COR-L47 (cell line): ENCODE measurements around the gene GJD4.

Experiments used
- DNase-seq: peaks from one replicate; lab custom pipeline; 2025; lab: John Stamatoyannopoulos, UW

GJD4 gene, protein sequence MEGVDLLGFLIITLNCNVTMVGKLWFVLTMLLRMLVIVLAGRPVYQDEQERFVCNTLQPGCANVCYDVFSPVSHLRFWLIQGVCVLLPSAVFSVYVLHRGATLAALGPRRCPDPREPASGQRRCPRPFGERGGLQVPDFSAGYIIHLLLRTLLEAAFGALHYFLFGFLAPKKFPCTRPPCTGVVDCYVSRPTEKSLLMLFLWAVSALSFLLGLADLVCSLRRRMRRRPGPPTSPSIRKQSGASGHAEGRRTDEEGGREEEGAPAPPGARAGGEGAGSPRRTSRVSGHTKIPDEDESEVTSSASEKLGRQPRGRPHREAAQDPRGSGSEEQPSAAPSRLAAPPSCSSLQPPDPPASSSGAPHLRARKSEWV

DNA sequence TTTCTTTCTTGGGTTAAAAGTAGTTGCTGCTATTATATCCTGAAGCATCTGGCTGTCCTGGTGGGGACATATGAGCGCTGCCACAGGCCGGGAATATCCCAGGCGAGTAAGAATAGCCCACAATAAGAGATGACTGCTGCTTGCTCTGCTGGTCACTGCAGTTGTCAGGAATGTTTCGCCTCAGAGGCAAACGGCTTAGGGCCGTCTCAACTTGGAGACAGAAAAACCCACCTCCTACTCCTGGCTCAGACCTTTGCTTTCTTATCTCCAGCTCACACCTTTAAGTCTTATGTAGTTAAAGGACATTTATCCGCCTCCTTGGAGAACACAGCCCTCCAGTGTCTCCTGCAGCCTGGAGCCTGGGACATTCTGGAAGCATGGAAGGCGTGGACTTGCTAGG, at the start of gene GJD4:
Gene GJD4 (plus strand): TSS at position 151 of the 400 bp plus-strand sequence. CDS start 227 bp downstream, at position 378.
- no peak for DNase-seq

DNA sequence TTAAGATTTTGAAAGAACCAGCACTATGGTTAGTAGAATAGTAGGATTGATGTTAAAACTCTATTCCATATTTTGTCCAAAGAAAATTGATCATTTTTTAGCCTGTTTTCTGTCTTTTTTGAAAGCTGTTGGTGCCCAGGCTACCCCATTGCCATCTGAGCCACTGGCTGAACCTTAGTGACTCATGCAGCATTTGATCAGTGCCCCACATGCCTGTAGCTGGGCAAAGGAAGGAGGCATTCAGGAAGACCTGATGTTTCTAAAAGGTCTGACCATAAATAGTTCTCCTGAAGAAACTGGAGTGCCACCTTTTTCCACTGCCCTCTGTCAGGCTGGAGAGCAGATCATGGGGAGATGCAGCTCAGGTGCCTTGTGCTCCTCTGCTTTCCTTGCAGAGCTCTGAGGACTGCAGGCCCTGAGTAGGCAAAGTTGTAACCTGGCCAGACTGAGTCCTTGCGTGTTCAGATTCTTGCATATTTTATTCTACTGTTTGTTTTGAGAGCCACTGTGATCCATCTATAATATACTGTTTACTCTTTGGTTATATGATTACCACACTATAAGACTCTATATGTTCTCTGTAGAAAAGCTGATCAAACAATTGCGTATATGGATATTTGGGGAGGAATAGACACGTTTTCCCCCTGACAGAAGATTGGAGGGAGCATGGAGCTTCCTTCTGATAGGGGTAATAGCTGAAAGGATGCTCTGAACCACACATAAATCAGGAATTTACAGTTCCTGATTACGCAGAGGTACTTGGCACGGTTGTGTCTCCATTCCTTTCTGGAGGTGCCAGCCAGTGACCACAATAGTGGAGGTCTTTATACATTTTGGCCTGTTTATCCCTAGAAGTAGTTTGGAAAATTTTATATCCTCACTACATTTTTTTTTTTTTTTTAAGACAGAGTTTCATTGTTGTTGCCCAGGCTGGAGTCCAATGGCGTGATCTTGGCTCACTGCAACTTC, 48.9 kb upstream of the GJD4 start:
- no peak for DNase-seq

DNA sequence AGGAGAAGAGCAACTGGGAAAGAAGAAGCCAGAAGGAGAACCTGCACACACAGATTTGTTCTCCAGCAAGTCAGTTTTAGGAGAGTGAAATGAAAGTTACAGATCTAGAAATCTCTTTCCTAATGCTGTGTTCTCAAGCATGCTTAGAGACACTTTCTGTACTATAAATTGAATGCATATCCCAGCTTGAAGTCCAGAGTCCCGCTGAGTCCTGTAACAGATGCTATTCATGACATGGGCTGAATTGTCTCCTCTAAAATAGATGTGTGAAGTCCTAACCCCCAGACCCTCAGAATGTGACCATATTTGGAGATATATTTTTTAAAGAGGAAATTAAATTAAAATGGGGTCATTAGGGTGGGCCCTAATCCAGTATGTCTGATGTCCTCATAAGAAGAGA, 46.9 kb upstream of the GJD4 start:
- no peak for DNase-seq

DNA sequence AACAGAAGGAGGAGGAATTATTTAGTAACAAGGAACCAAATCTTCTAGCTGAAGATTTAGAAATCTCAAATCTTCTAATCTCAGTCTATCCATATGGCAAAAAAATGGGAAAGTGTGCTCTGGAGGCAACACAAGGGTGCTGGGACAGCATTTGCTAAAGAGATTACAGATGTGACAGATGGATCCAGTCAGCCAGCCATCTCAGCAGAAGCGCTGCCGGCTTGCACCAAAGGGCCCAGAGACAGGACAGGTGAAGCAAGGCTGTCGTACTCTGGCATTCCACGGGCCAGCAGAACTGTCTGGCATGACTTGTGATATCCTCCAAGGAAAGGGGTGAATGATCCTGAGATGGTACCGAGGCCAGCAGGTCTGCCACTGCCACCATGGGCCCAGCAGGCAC, 45.7 kb upstream of the GJD4 start:
- DNase-seq: no peak

DNA sequence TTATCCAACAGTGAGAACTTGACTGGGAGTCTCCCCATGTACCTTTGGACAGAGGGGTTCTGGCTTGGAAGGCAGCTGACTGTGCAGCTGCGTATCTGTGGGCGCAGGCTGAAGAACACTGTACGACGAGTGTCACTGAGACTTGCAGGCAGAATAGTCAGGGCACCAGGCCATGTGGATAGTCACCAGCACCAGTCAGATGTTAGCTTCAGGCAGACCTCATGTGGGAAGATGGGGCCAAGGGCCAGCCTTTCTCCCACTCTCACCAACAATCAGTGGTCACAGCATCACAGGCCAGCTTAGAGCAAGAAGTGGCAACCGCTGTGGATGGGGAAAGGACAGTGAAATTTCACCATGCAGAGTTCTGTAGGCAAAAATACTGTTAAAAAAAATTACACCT, 43.4 kb upstream of the GJD4 start:
- DNase-seq: no peak

DNA sequence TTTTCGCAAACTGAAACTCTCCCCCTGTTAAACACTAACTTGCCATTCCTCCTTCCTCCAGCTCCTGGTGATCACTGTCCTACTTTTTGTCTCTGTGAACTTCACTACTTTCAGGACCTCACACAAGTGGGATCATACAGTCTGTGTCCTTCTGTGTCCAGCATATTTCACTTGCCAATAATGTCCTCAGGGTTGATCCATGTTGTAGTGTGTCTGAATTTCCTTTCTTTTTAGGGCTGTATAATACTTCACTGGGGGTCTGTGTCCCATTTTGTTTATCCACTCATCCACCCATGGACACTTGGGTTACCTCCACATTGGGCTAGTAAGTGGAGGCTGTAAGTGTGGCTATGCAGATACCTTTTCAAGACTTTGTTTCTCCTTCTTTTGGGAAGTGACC, 42.7 kb upstream of the GJD4 start:
- no peak for DNase-seq

DNA sequence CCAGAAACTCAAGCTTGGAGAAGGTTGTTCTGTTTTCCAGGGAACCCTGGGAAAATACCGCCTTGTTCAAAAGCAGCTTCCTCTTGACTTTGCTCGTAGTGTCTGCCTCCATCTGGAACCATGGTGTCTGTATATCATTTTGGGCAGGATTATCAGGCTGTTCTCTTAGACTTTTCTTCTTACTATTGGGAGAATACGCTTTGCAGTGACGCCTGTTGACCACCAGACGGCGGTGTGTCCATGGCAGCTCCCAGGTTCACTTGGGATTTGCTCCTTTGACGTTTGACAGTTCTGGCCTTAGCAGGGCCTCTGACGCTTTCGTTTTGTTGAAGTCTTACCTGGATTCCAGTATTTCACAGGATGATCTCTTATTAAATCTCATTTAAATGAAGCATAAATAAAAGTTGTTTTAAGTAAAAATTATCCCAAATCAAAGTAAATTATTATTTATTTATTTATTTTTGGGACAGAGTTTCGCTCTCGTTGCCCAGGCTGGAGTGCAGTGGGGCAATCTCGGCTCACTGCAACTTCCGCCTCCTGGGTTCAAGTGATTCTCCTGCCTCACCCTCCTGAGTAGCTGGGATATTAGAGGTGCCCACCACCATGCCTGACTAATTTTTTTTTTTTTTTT, 41.8 kb upstream of the GJD4 start:
- no peak for DNase-seq

DNA sequence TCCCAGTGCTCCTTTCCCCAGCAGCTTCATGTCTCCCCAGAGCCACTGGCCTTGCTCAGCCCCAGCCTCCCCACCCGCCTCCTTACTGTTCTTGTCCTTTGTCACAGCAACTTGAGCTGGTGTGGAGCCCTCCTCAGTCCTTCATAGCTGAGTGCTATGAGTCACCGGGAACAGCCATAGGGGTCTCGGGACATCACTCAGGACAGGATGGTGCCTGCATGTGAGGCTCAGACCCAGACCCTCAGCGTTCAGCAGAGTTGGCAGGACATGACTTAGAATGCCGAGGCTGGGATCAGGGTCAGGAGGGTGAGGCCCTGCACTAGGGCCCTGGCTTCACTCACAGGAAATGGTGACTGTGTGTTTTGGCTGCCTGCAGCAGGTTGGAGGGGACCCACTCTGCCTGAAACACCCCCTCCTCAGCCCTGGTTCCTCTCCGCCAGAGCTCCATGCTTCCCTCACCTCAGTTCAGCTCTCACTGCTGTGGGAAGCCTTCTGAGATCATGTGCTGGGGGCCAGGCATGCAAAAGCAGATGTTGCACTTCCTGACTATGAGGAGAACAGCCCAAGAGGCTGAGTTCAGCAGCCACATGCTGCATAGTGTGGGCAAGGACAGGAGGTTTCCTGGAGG, 40.7 kb upstream of the GJD4 start:
- DNase-seq: no peak

DNA sequence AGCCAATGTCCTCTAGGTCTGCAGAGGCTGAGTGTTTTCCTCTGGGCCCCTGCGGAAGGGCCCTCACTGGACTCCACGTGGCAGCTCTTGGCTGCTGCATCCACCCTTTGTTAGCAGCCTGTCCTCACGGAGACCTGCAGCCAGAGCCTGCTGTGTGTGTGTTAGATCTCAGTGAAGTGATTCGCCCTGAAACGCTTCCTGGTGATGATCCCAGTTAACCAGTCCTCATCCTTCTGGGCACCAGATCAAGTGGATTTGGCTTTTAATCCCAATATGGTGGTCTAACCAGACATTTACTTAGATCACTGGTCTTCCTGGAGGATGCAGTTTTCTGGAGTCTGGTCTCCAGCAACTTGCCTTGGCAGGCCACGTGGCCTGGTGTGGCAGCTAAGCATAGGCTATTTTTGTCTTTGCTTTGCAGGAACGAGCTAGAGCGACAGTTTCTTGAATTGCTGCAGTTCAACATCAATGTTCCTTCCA, 39.5 kb upstream of the GJD4 start:
- no peak for DNase-seq

DNA sequence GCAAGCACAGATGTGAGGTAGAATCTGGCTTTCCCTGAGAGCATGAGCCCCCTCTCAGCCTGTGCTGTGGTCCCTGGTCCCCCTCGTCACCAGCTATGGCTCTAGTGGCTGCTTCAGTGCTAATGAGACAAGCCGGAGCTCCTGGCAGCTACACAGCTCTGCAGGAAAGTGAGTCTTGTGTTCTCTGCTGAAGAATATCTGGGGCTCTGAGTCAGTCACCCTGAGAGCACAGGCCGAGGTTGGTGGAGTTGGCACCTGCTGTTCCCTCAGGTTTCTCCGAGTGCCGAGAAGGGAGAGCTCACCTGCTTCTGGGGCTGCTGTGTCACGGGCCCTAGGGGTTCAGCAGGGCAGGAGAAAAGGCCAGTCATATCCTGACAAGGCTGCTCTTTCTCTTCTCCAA, 37.2 kb upstream of the GJD4 start:
- DNase-seq: no peak

DNA sequence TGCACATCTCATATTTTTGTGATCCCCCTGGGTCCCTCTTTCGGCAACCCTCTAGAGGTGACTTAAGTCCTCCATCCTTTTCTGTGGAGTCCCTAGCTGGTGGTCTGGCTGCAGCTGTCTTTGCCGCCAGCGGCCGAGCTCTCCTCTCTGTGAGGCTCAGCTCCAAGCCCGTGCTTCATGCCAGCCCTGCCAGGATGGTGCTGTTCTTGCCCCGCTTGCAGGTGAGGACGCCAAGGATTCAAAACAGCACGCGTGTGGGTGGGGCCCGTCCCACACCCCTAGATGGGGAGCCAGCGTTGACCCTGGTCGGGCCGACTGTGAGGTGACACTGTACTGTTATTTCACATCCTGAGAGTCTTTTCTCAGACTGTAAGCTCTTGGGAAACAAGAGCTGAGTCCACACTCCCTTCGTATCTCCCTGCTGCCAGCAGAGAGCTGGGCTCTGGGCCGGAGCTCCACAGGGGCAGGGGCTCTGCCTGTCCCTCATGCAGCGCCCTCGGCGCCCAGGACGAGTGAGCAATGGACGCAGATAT, 36.6 kb upstream of the GJD4 start:
- no peak for DNase-seq

DNA sequence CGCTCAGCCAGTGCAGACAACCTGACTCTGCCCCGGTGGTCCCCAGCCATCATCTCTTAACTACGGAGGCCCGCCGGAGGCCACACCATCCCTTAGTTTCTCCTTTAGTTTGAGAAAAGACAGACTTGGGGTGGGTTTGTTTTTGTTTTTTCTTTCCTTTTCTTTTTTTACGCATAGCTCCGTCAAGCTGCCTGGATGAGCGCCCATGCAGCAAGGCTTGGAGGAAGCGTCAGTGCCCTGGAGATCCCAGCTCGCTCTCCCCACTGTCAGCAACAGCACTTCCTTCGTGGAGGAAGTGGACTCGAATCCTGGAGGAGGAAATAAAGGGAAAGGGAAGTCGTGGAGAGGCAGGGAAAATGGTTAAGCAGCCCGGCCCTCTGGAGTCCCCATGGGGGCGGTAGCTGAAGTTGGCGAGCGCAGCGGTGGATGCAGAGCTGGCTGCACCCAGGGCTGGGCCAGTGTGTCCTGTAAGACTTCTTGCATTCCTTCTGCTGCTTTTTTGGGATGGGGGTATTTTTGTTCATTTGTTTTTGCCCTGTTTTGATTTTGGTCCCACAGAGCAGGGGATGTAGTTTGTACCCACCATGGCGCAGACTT, 35.9 kb upstream of the GJD4 start:
- no peak for DNase-seq

DNA sequence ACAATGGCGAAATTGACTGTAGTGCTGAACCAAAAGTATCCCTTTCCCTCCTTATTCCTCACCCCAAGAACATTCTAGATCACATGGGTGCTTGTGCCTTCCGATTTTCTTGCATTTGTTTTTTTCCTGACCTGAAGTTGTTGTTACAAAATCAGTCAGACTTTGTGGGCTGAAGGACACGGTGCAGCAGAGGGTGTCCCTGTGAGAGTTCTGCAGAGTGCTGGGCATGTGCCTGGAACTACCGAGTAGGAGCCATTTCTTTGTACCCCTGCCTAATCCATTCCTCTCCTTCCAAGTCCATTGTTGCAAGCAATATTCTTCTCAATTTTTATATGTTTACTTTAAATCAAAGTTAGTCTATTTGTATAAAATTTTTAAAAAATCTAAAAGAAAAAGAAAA, 35.3 kb upstream of the GJD4 start:
- no peak for DNase-seq

DNA sequence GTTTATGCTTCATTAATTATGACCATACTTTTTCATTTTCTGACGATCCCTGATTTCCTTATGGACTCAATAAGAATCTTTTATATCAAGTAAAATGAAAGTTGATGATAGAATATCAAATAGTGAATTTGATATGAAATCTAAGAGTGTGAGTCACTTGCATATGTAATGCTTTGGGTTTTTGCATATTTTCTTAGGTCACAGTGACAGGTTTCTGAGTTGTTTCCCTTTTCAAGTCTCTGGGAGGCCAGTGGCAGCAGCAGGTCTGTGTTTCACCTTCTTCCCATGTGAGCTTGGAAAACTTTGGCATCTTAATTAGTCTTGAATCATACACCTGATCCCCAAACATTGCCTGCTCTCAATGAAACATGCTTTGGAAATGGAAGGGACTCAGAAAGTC, 34.7 kb upstream of the GJD4 start:
- DNase-seq: no peak

DNA sequence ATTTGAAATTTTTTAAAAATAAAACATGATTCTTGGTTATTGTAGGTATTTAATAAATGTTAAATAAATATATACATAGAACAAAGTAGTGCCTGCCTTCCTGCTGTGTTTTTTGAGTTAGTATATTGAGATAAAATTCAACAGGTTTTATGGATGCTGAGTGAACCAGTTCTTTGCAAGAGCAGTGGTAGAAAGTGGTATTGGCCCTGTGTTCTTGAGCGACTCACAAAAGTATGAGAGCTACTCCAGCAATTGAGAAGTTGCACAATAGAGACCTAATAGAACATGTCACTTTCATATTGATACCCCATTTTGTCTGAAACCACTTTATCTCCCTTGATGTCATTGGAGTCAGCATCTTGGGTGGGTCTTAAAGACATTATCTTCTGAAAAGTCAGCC, 32.6 kb upstream of the GJD4 start:
- no peak for DNase-seq

DNA sequence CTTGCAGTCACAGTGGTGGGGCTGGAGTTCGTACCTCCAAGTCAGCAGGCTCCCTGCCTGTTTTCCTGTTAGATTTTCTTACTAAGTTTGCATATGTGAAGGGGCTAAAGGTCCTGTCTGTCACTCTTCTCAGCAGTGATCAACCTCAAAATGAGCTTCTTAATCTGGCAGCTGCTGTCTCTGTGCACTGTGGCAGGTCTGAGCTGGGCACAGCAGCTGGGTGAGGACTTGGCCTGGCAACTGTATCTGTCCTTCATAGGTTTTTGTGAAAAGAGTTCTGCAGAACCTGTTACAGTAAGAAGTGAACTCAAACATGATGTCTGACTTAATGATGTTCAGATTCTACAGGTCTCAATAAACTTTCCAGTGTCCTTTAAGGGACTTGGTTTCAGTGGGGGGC, 31.3 kb upstream of the GJD4 start:
- no peak for DNase-seq

DNA sequence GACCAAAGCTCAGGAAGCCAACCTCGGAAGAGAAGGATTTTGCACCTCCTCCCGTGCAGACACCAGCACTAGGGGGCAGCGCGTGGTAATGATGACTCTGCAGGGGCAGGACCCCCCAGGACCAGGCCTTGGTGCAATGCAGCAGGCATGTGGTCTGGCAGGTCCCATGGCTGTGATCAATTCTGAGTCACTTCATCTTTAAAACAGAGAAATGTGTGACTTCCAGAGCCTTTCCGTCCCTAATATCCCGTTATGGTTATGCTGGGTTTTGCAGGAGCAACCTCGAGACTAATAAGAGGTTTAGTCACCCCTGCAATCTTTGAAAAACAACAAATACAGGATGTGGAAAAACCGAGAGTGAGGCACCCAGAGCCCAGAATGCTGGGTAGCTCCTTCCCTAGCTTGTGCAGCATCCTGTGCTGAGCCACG, 30.2 kb upstream of the GJD4 start:
- DNase-seq: no peak

DNA sequence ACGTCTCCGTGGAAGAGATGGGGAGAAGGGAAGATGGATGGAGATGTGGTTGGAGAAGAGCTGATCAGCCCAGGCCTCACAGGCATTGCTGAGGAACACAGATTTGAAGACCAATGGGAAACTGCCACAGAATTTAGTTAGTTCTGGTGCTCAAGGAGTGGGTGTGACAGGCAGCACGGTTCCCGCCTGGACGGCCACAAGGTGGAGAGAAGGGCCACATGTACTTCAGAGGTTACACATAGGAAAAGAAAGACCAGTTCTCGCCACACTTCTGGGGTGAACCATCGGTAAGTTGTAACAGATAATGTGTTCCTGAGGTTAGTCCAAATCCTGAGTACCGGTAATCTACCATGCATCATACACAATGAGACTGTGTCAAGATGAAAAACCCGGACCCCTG, 29.5 kb upstream of the GJD4 start:
- DNase-seq: no peak

DNA sequence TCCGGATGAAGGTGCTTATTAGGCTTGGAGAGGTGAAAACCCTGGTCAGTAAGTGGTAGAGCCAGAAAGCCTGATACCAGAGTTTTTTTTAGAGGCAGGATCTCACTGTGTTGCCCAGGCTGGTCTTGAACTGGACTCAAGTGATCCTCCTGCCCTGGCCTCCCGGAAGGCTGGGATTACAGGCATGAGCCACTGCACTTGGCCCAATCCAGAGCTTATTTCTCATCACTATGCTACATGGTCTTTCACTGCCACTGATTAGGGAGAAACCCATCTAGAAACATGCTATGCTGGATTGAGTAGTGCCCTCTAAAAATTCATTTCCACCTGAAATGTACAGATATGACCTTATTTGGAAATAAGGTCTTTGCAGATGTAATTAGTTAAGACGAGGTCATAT, 28.4 kb upstream of the GJD4 start:
- no peak for DNase-seq

DNA sequence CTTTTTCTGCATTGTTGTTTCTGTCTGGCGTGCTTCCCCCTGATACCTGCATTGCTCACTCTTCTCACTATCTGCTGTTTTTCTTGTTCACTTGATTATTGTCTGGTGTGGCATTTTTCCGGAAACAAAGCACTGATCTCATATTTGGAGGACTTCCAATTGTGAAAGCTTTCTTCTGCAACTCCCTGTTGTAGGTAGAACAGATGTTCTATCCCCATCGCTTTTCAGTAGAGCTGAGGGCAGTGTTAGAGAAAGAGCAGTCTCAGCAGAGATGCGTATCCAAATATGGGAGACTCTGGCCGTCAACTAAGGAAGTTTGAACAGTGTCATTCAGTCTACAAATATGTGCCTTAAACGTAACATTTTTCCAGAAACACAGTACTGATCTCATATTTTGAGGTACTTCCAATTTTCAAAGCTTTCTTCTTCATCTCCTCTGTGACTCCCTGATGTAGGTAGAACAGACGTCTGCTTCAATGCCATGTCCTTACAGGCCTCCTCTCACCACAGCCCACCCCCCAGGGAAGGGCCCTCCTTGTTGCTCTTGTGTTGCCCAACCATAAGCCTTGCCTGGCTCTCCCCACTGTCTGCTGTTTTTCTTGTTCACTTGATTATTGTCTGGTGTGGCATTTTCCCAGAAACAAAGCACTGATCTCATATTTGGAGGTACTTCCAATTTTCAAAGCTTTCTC, 27.1 kb upstream of the GJD4 start:
- no peak for DNase-seq

DNA sequence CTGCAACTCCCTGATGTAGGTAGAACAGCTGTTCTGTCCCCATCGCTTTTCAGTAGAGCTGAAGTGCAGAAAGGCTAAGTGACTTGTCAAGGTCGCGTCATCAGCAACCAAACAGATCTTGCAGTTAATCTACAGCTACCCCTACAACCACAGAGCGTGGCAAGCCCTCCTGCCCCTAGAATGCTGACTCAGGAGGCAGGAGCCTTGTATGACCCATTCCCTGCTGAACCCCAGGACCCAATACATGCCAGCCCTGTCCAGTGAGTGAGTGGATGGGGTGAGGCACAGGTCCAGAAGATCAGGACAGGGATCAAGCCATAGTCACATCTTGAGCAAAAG, 26.6 kb upstream of the GJD4 start:
- no peak for DNase-seq
